Measurements from ENCODE around the gene INHA. TPM values are rescaled to one million over a fixed set of nuclear protein-coding genes. Genes with fewer than 3 reads are reported as not detected.

INHA gene
- polyA plus RNA-seq, 1 experiment: 0.12 TPM

DNA sequence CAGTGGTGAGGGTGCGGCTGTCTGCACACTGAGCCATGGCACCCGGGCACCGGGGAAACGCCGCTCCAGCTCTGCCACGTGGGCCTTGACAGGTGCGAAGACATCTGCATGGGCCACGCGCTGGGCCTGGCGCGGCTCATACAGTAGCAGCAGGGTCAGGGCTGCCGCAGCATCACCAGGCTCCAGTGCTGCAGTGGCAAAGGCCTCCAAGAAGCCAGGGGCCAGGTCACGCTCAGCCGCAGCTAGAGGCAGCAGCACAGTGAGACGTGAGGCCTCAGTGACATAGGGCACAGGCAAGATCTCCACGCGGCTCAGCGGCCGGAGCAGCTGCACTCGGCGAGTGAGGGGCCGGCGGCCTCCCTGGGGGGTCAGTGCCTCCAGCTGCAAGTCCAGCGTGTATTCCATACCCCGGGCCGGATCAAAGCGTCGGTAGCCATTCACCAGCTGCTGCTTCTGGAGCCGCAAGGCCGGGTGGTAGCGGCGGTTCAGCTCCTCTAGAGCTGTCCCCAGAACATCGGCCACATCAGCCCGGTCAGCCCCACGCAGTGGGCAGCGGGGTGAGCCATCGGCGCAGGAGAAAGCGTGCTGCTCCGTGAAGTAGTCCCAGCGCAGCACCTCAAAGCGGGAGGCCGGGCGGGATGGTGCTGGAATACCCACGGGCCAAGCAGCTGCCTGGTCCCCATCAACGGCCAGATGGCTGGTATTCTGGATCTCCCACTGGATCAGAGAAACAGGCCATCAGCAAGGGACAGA is 32.0 kb upstream of the INHA start:
- no peak for DNase-seq (ENCODE audit: low read depth, low spot score)
- H3K9me3 ChIP-seq (ENCODE audit: control insufficient read depth, insufficient read depth, low read length): no peaks in the 10 kb centered on the region
- no peak overlapping the region for H3K27ac ChIP-seq (ENCODE audit: low read depth, low read length)
- TF ChIP-seq, protein P1, sequence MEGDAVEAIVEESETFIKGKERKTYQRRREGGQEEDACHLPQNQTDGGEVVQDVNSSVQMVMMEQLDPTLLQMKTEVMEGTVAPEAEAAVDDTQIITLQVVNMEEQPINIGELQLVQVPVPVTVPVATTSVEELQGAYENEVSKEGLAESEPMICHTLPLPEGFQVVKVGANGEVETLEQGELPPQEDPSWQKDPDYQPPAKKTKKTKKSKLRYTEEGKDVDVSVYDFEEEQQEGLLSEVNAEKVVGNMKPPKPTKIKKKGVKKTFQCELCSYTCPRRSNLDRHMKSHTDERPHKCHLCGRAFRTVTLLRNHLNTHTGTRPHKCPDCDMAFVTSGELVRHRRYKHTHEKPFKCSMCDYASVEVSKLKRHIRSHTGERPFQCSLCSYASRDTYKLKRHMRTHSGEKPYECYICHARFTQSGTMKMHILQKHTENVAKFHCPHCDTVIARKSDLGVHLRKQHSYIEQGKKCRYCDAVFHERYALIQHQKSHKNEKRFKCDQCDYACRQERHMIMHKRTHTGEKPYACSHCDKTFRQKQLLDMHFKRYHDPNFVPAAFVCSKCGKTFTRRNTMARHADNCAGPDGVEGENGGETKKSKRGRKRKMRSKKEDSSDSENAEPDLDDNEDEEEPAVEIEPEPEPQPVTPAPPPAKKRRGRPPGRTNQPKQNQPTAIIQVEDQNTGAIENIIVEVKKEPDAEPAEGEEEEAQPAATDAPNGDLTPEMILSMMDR (IDR thresholded peaks at IDR 0.05; ENCODE audit: low read depth, low read length): no peak
- ChIA-PET CTCF (interaction anchor here (1.3 to 3.2 kb wide), 4 partner anchors 10 to 149 kb away, joined by 12 to 43 read pairs (median 26); no protein-coding TSS in a partner anchor), POLR2A (interaction anchor here (0.5 kb wide), 1 partner anchor 20 kb away, joined by 3 read pairs; no protein-coding TSS in a partner anchor)
- H3K4me3 ChIP-seq (ENCODE audit: low read depth, low read length): no peak overlapping the region
- no peaks in the 10 kb centered on the region for H3K27me3 ChIP-seq (ENCODE audit: control insufficient read depth, insufficient read depth, low read length)

DNA sequence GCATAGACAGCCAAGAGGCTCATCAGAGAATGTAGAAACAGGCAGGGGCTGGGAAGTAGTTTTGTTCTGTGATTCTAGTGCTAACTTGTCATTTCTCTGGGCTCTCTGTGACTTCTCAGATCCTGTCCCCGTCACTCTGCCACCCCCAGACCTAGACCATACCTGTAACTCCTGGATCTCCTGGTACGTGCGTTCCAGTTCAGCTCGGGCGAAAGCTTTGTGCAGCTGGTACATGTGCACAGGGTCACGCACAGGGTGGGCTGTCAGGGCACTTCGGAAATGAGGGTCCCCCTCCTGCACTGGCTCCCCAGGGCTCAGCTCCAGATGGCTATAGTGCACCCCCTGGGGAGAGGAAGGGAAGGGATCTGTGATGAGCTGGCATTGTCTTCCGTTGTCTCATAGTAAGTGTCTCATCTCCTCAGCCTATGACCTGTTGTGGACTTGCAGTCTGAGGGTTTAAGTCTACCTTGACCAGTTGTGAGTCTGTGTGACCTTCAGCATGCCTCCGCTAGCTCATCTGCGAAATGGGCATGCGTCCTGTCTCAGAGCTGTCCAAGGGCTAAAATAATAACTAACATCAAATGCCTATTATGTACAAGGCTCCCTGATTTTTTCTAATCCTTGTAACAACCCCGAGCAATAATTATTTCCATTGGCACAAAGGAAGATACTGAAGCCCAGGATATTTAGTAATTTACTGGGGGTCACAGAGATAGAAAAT is 31.2 kb upstream of the INHA start:
- no peaks in the 10 kb centered on the region for H3K27me3 ChIP-seq (ENCODE audit: control insufficient read depth, insufficient read depth, low read length)
- no peak for DNase-seq (ENCODE audit: low read depth, low spot score)
- no peak overlapping the region for H3K27ac ChIP-seq (ENCODE audit: low read depth, low read length)
- POLR2A ChIA-PET: interaction anchor here (0.5 kb wide), 1 partner anchor 21 kb away, joined by 3 read pairs; no protein-coding TSS in a partner anchor
- no peaks in the 10 kb centered on the region for H3K9me3 ChIP-seq (ENCODE audit: control insufficient read depth, insufficient read depth, low read length)
- CTCF ChIA-PET: interaction anchor here (0.6 to 3.2 kb wide), 30 partner anchors 11 to 1157 kb away, joined by 3 to 43 read pairs (median 4); partner anchors contain the start of genes ASIC4, OBSL1 and STK11IP
- no peak overlapping the region for H3K4me3 ChIP-seq (ENCODE audit: low read depth, low read length)
- TF ChIP-seq, protein P1 (IDR thresholded peaks at IDR 0.05; ENCODE audit: low read depth, low read length): no peak

DNA sequence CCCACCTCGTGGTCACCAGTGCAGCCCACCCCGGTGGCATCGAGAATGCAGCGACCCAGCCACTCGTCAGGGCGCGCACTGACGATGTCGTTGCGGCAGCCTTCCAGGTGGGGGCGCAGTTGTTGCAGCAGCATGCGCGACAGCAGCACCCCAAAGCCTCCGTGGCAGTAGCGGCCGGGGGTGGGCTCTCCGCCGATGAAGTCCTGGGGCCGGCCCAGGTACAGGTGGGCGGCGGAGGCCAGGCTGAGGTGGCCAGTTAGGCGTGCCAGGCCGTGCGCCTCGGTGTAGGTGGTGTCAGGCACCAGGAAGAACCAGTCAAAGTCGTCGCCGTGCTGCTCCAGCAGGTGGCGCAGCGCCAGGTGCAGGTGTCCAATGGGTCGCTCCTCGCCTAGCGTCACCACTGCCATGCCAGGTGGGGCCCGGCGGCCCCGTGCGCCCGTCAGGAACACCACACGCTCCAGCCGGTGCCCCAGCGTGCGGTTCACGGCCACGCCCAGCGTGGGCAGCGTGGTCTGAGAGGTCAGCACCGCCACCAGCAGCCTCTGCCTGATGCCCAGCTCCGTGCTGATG is 30.4 kb upstream of the INHA start:
- Histone ChIP-seq H3K27ac (ENCODE audit: low read depth, low read length) (no peak overlapping the region), H3K27me3 (ENCODE audit: control insufficient read depth, insufficient read depth, low read length) (no peaks in the 10 kb centered on the region), H3K9me3 (ENCODE audit: control insufficient read depth, insufficient read depth, low read length) (no peaks in the 10 kb centered on the region), H3K4me3 (ENCODE audit: low read depth, low read length) (peak overlapping the region; percentile 23; the same call in 1 of the 2 replicates)
- ChIA-PET POLR2A (no interaction called here), CTCF (interaction anchor here (0.5 to 4.4 kb wide), 35 partner anchors 11 to 1157 kb away, joined by 3 to 43 read pairs (median 4); partner anchors contain the start of genes ASIC4, OBSL1 and STK11IP)
- TF ChIP-seq, protein P1 (IDR thresholded peaks at IDR 0.05; ENCODE audit: low read depth, low read length): peak; percentile 83
- no peak for DNase-seq (ENCODE audit: low read depth, low spot score)

DNA sequence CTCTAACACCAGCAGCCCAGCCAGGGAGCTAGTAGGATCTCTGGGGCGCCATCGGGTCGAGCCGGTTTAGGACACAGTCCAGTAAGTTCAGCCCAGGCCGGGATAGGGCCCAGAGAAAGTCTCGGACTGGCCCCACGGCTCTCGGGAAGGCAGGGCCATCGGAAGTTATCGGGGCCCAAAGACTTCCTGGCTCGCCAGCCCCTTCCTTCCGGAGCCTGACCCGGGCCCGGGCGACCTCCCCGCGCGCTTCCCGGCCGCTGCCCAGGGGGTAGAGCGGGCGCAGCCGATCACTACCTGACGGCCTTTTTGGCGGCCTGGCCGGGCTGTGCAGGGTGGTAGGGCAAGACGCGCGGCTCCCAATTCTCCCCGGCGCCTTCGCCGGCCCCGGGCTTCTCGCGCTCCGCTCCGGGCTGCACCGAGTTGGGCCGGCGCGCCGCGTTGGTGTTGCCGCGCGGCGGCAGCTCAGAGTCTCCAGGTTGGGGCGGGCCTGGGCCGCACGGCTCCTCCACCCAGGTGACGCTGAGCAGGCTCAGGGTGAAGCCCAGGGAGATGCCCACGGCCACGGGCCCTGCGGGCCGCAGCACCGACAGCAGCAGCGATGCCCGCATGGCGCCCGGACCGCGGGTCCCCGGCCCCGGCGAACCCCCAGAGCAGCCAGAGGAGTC is 29.0 kb upstream of the INHA start:
- DNase-seq (ENCODE audit: low read depth, low spot score): no peak
- CTCF ChIA-PET: interaction anchor here (1.0 to 4.4 kb wide), 4 partner anchors 17 to 101 kb away, joined by 5 to 30 read pairs (median 6); no protein-coding TSS in a partner anchor
- POLR2A ChIA-PET: interaction anchor here (1.2 to 1.6 kb wide), 4 partner anchors 9 to 55 kb away, joined by 5 to 10 read pairs (median 8); partner anchors contain the start of genes OBSL1 and STK11IP
- H3K9me3 ChIP-seq (ENCODE audit: control insufficient read depth, insufficient read depth, low read length): no peaks in the 10 kb centered on the region; the same call in 1 of the 2 replicates
- H3K4me3 ChIP-seq (ENCODE audit: low read depth, low read length): peak overlapping the region; percentile 75
- TF ChIP-seq, protein P1 (IDR thresholded peaks at IDR 0.05; ENCODE audit: low read depth, low read length): no peak
- no peaks in the 10 kb centered on the region for H3K27me3 ChIP-seq (ENCODE audit: control insufficient read depth, insufficient read depth, low read length)
- peak overlapping the region; percentile 78 for H3K27ac ChIP-seq (ENCODE audit: low read depth, low read length)
